GM12878 (cell line): ENCODE measurements around the gene REPIN1. TPM values are rescaled to one million over a fixed set of nuclear protein-coding genes. Genes with fewer than 3 reads are reported as not detected.

Experiments
- ATAC-seq: fragments of 200-7000 bp; cut with Tn5 transposase; 3 replicates; pipeline ENCODE4 v1.9.1; 2020; ENCODE audit warnings: mild to moderate bottlenecking, moderate library complexity
- BruUV-seq: library from RNA; stranded (reverse); fragments of 400-500 nt; replicated peaks from 2 replicates; lab custom pipeline; 2021; lab: Mats Ljungman, UMichigan
- CTCF ChIA-PET: fragments of 300-600 bp; sonication (Branson Sonifier 250); formaldehyde crosslinking; extraction: SDS; loops from one replicate; lab custom pipeline; 2021; ENCODE audit warnings: inconsistent platforms; lab: Yijun Ruan, JAX
- POLR2A ChIA-PET: fragments of 350-600 bp; formaldehyde crosslinking; extraction: SDS; loops from one replicate; lab custom pipeline; 2021; ENCODE audit warnings: inconsistent platforms; lab: Charles Lee
- RAD21 ChIA-PET: fragments of 300-600 bp; sonication (Branson Sonifier 250); formaldehyde crosslinking; loops from one replicate; lab custom pipeline; 2023; ENCODE audit warnings: antibody characterized with exemption; ENCODE audit not compliant: unreplicated experiment; lab: Charles Lee
- SMC1A ChIA-PET: fragments of 300-600 bp; sonication (Branson Sonifier 250); formaldehyde crosslinking; loops from one replicate; lab custom pipeline; 2023; ENCODE audit not compliant: unreplicated experiment, uncharacterized antibody; lab: Charles Lee
- DNase-seq: peaks from one replicate; pipeline ENCODE4 v3.0.0-alpha.2; 2011; ENCODE audit warnings: low read depth, low spot score
- FAIRE-seq: peaks from 3 replicates; lab custom pipeline; 2011; peaks lifted over from hg19 to GRCh38; lab: Jason Lieb, UNC
- H2AFZ ChIP-seq: 2 replicates; pipeline ENCODE4 v1.6.0; 2011; ENCODE audit warnings: low read depth, low read length, control low read depth; ENCODE audit not compliant: control insufficient read depth
- H3K27ac ChIP-seq: 2 replicates; pipeline ENCODE4 v1.5.1; 2011; ENCODE audit warnings: control low read depth; ENCODE audit not compliant: control insufficient read depth, insufficient read depth
- H3K27me3 ChIP-seq, 2 experiments: replicated peaks in 1 of 2; 2 replicates each; pipeline versions ENCODE4 v1.6.0 to v1.6.1; 2011; ENCODE audit warnings: low read length in 1 of 2; ENCODE audit not compliant: control insufficient read depth in 2 of 2, insufficient read depth in 2 of 2
- H3K36me3 ChIP-seq, 2 experiments: 2 replicates each; pipeline ENCODE4 v1.5.1; 2011; ENCODE audit warnings: low read length in 1 of 2; ENCODE audit not compliant: control insufficient read depth in 2 of 2, insufficient read depth in 2 of 2
- H3K4me1 ChIP-seq: 2 replicates; pipeline ENCODE4 v1.6.1; 2011; ENCODE audit warnings: mild to moderate bottlenecking, low read length, moderate library complexity, mixed read lengths; ENCODE audit not compliant: control insufficient read depth, insufficient read depth
- H3K4me2 ChIP-seq: 2 replicates; pipeline ENCODE4 v1.6.0; 2011; ENCODE audit warnings: control low read depth; ENCODE audit not compliant: control insufficient read depth, insufficient read depth
- H3K4me3 ChIP-seq: fragments of 200-600 bp; sonication (generic); 2 replicates; pipeline ENCODE4 v1.5.1; 2016
- H3K79me2 ChIP-seq: 2 replicates; pipeline ENCODE4 v1.6.0; 2011; ENCODE audit warnings: low read length; ENCODE audit not compliant: control insufficient read depth, insufficient read depth
- H3K9ac ChIP-seq: 2 replicates; pipeline ENCODE4 v1.8.0; 2011; ENCODE audit warnings: low read length, control low read depth, mixed read lengths; ENCODE audit not compliant: control insufficient read depth, insufficient read depth
- H3K9me3 ChIP-seq: replicated peaks from 3 replicates; pipeline ENCODE4 v1.5.1; 2011; ENCODE audit warnings: mild to moderate bottlenecking, low read length; ENCODE audit not compliant: control insufficient read depth, insufficient read depth
- H4K20me1 ChIP-seq: 2 replicates; pipeline ENCODE4 v1.6.0; 2011; ENCODE audit not compliant: control insufficient read depth, insufficient read depth
- CEBPB ChIP-seq, 2 experiments: fragments of 150-350 bp in 1 of 2; IDR thresholded peaks; 2 replicates each; pipeline ENCODE4 v1.6.1; 2012 to 2014; ENCODE audit warnings: low read depth in 2 of 2, low read length in 2 of 2, borderline replicate concordance in 1 of 2, inconsistent platforms in 1 of 2
- SMC3 ChIP-seq: IDR thresholded peaks from 2 replicates; pipeline ENCODE4 v1.6.1; 2011; ENCODE audit warnings: low read length, improper control_type of control experiment, borderline replicate concordance
- STAT1 ChIP-seq: fragments of 450-650 bp; conservative IDR thresholded peaks from 2 replicates; pipeline ENCODE4 v1.6.1; 2014; ENCODE audit warnings: antibody characterized with exemption, mild to moderate bottlenecking
- SUZ12 ChIP-seq: fragments of 200-600 bp; sonication (generic); IDR thresholded peaks from one replicate; pipeline ENCODE4 v1.6.1; 2018; ENCODE audit warnings: antibody characterized with exemption, mild to moderate bottlenecking; ENCODE audit not compliant: unreplicated experiment
- ZNF24 ChIP-seq: fragments of 450-650 bp; IDR thresholded peaks from 2 replicates; pipeline ENCODE4 v1.6.1; 2017; ENCODE audit warnings: antibody characterized with exemption, mild to moderate bottlenecking
- ZSCAN29 ChIP-seq: fragments of 450-650 bp; IDR thresholded peaks from 2 replicates; pipeline ENCODE4 v1.6.1; 2017; ENCODE audit warnings: mild to moderate bottlenecking, moderate library complexity
- WGBS: methylation state at CpG from one replicate; pipeline ENCODE4 v1.1.6; 2016; ENCODE audit warnings: low lambda C conversion rate; ENCODE audit not compliant: insufficient replicate concordance, insufficient coverage; ENCODE audit errors: missing lambda C conversion rate; 5-methylcytosine and 5-hydroxymethylcytosine counted together
- in situ Hi-C: fragments of 300-500 bp; cut with MboI; formaldehyde crosslinking; loops from 9 replicates; pipeline ENCODE4 v1.14.3; 2018; ENCODE audit warnings: mixed read lengths
- intact Hi-C: fragments of 100-400 bp; cut with micrococcal nuclease; formaldehyde crosslinking; loops from one replicate; pipeline ENCODE4 v1.14.2; 2022; ENCODE audit not compliant: unreplicated experiment
- polyA plus RNA-seq, 11 experiments: library from polyadenylated mRNA; depleted of rRNA in 4 of 11; unstranded in 6 of 11; stranded (reverse) in 5 of 11; fragments of >200 nt; fragmentation: Nextera tagmentation in 4 of 11; fragmentation: Illumina TruSeq in 1 of 11; extraction: Ambion mirVana in 4 of 11; extraction: Trizol in 1 of 11; gene quantifications; 1 replicate in 1 of 11; 2 replicates in 10 of 11; pipeline versions ENCODE4 v1.2.1 to v1.2.3, GENCODE V29; 2011 to 2016; ENCODE audit warnings: inconsistent platforms in 2 of 11, missing spikeins in 2 of 11, low read depth in 1 of 11
- total RNA-seq, 4 experiments: library from RNA; depleted of rRNA in 3 of 4; stranded (reverse); fragments of >200 nt in 3 of 4; fragmentation: Illumina TruSeq in 1 of 4; extraction: Trizol in 1 of 4; gene quantifications; 2 replicates each; pipeline versions ENCODE4 v1.2.1 to v1.2.3, GENCODE V29; 2013 to 2021
- TF ChIP-seq, protein P1 (sequence below): fragments of 450-650 bp; IDR thresholded peaks from 2 replicates; pipeline ENCODE4 v1.6.1; 2017; ENCODE audit warnings: mild to moderate bottlenecking, low read depth, inconsistent platforms; ENCODE audit not compliant: poor library complexity, severe bottlenecking
- TF ChIP-seq, protein P2 (sequence below): fragments of 450-650 bp; IDR thresholded peaks from 2 replicates; pipeline ENCODE4 v1.6.1; 2017; ENCODE audit warnings: mild to moderate bottlenecking
- TF ChIP-seq, protein P3 (sequence below): fragments of 150-350 bp; IDR thresholded peaks from 2 replicates; pipeline ENCODE4 v1.6.1; 2014; ENCODE audit warnings: mild to moderate bottlenecking, low read depth, low read length
- TF ChIP-seq, protein P4 (sequence below): fragments of 450-650 bp; IDR thresholded peaks from 2 replicates; pipeline ENCODE4 v1.6.1; 2017; ENCODE audit warnings: borderline replicate concordance

Gene REPIN1
- total and polyA plus RNA-seq, 10 of the 15 experiments (the other 5 are each of a cell fraction or from before 2014, with no cell fraction given) = 5.1 to 172 (median 76.9) TPM

DNA sequence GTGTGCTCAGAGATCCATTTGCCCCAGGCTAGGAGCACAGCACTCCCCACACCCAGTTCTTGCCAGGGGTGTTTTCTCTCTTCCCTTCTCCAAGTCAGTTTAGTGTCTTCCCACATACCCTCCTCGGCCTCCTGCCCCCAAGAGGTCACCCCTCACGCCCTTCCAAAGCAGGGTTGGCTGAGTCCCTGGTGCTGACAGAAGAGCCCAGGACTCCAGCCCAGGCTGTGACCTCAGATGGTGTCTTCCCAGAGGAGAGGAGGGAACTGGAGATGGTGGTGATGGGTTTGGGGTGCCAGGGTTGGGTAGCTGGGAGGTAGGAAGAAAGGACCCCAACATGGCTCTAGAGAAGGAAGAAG lies 30.3 kb downstream of the REPIN1 start (continued):
- TF ChIP-seq, protein P1, sequence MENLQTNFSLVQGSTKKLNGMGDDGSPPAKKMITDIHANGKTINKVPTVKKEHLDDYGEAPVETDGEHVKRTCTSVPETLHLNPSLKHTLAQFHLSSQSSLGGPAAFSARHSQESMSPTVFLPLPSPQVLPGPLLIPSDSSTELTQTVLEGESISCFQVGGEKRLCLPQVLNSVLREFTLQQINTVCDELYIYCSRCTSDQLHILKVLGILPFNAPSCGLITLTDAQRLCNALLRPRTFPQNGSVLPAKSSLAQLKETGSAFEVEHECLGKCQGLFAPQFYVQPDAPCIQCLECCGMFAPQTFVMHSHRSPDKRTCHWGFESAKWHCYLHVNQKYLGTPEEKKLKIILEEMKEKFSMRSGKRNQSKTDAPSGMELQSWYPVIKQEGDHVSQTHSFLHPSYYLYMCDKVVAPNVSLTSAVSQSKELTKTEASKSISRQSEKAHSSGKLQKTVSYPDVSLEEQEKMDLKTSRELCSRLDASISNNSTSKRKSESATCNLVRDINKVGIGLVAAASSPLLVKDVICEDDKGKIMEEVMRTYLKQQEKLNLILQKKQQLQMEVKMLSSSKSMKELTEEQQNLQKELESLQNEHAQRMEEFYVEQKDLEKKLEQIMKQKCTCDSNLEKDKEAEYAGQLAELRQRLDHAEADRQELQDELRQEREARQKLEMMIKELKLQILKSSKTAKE = no peak

DNA sequence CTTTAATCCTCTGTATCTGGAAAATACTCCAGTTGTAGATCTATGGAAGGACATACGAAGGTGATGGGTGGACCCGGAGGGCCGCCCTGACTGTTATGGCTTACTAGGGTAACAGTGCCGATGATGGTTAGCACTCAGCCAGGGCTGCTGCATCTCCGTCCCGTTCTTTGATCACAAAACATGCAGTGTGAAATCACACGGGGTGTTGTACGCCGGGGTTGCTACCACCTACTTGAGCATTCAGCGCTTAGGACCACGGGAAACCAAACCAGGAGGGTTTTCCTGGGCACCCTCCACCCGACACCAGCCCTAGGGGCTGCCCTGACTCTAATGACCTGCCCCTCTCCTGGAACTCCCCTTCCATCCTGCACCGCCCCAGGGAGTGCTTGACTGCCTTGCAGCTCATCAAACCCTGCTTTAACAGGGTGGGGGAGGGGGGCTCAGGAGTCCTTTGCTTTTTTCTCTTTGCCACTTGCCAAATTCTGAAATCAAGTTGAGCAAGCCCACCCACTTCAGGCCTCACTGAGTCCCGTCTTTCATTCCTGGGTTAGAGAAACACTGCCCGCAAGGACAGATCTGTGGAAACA lies 30.9 kb downstream of the REPIN1 start:
- no peak overlapping the region for H3K27ac ChIP-seq
- DNase-seq = no peak
- CTCF ChIA-PET = interaction anchor here (1.0 to 11.6 kb wide), 2 partner anchors 21 to 43 kb away, joined by 3 to 72 read pairs; no protein-coding TSS in a partner anchor
- H2AFZ ChIP-seq = no peak overlapping the region
- SMC1A ChIA-PET = interaction anchor here (1.0 to 5.9 kb wide), 3 partner anchors 10 to 21 kb away, joined by 3 to 37 read pairs (median 6); no protein-coding TSS in a partner anchor
- in situ Hi-C loops = loop anchor here (25.0 kb wide), 1 partner anchor 337 kb away; no protein-coding TSS in a partner anchor
- H3K9me3 ChIP-seq = no peaks in the 10 kb centered on the region
- intact Hi-C loops = loop anchor here (2.0 kb wide), 1 partner anchor 19 kb away; no protein-coding TSS in a partner anchor
- H3K4me1 ChIP-seq = peaks cover 36% of the 10 kb centered on the region
- no peak overlapping the region for H3K4me2 ChIP-seq
- POLR2A ChIA-PET = interaction anchor here (0.7 to 1.6 kb wide), 4 partner anchors 8 to 102 kb away, joined by 3 to 6 read pairs (median 4); no protein-coding TSS in a partner anchor
- H3K4me3 ChIP-seq = no peak overlapping the region
- BruUV-seq = no TSS peak
- FAIRE-seq = no peak
- H4K20me1 ChIP-seq = no peaks in the 10 kb centered on the region
- no peak overlapping the region for H3K9ac ChIP-seq
- peaks cover 0 to 12% of the 10 kb centered on the region in 2 experiments; a peak in 3 of 4 replicates for H3K36me3 ChIP-seq
- H3K27me3 ChIP-seq = no peaks in the 10 kb centered on the region
- WGBS = 76% methylated on average over 15 of the region's 15 CpGs
- RAD21 ChIA-PET = no interaction called here
- 0 out of 3 replicates have a peak, but pooled peaks have one; percentile 6 for ATAC-seq
- peaks cover 1% of the 10 kb centered on the region; the same call in 1 of the 2 replicates for H3K79me2 ChIP-seq
- TF ChIP-seq CEBPB (IDR thresholded peaks at IDR 0.05; ENCODE audit: borderline replicate concordance in 1 of 2, low read depth in 2 of 2, low read length in 2 of 2) (no peak), SMC3 (no peak), ZSCAN29 (no peak), SUZ12 (no peak), ZNF24 (no peak), STAT1 (no peak)
- TF ChIP-seq, protein P2, sequence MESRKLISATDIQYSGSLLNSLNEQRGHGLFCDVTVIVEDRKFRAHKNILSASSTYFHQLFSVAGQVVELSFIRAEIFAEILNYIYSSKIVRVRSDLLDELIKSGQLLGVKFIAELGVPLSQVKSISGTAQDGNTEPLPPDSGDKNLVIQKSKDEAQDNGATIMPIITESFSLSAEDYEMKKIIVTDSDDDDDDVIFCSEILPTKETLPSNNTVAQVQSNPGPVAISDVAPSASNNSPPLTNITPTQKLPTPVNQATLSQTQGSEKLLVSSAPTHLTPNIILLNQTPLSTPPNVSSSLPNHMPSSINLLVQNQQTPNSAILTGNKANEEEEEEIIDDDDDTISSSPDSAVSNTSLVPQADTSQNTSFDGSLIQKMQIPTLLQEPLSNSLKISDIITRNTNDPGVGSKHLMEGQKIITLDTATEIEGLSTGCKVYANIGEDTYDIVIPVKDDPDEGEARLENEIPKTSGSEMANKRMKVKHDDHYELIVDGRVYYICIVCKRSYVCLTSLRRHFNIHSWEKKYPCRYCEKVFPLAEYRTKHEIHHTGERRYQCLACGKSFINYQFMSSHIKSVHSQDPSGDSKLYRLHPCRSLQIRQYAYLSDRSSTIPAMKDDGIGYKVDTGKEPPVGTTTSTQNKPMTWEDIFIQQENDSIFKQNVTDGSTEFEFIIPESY = no peak
- TF ChIP-seq, protein P3, sequence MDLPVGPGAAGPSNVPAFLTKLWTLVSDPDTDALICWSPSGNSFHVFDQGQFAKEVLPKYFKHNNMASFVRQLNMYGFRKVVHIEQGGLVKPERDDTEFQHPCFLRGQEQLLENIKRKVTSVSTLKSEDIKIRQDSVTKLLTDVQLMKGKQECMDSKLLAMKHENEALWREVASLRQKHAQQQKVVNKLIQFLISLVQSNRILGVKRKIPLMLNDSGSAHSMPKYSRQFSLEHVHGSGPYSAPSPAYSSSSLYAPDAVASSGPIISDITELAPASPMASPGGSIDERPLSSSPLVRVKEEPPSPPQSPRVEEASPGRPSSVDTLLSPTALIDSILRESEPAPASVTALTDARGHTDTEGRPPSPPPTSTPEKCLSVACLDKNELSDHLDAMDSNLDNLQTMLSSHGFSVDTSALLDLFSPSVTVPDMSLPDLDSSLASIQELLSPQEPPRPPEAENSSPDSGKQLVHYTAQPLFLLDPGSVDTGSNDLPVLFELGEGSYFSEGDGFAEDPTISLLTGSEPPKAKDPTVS = no peak
- TF ChIP-seq, protein P4, sequence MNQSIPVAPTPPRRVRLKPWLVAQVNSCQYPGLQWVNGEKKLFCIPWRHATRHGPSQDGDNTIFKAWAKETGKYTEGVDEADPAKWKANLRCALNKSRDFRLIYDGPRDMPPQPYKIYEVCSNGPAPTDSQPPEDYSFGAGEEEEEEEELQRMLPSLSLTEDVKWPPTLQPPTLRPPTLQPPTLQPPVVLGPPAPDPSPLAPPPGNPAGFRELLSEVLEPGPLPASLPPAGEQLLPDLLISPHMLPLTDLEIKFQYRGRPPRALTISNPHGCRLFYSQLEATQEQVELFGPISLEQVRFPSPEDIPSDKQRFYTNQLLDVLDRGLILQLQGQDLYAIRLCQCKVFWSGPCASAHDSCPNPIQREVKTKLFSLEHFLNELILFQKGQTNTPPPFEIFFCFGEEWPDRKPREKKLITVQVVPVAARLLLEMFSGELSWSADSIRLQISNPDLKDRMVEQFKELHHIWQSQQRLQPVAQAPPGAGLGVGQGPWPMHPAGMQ = no peak
